HG02885 (cell line): ENCODE data around the gene CCDC187.

Experiments used
- ATAC-seq: cut with Tn5 transposase; IDR thresholded peaks from one replicate; pipeline ENCODE4 v1.9.1; 2021; ENCODE audit warnings: mild to moderate bottlenecking; ENCODE audit not compliant: unreplicated experiment, poor library complexity

Gene CCDC187

DNA sequence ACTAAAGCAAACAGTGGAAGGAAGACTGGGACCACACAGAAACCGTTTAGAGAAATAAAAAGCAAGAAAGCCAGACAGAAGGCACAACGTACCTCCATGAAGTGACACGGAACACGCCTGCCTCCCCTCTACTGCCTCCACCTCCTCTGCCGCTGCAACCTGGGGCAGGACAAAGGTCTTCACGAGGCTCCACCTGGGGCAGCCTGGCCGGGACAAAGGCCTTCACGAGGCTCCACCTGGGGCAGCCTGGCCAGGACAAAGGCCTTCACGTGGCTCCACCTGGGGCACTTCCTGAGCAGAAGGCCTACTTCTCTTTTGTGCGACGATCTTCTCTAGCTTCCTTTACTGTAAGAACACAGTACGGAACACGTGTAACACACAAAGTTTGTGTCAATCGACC lies 70.0 kb downstream of the CCDC187 start:
- no peak for ATAC-seq

DNA sequence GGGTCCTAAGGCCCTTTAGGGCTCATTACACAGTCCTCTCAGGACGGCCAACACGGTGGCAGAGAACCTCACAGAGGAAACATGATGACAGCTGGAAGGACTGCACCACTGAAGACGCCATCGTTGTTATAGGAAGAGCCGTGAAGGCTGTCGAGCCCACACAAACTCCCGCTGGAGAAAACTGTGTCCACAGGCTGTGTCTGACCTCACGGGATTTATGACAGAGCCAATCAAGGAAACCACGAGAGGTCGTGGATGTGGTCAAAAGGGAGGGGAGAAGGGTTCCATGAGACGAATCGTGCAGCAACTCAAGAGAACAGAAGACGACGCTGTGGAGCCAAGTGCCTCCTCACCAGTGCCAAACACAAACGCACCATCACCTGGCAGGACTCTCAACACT lies 70.5 kb downstream of the CCDC187 start:
- ATAC-seq: no peak

DNA sequence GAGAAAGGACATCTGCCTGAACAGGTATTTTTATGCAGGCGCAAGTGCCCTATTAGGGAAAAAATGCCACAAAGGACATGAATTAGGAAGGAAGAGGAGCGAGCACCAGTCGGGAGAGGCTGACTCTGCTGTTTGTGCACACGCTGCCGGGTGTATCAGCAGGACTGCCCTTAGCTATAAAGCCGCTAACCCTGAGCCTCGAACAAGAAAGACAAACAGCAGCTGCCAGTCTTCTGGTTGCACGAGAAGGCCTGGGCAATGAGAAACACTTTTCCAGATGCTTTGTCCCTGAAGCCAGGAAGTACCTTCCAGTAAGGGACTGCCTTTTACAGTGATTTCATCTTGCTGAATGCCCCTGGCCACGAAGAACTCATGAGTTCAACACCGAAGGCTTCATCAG lies 70.9 kb downstream of the CCDC187 start:
- ATAC-seq: no peak

DNA sequence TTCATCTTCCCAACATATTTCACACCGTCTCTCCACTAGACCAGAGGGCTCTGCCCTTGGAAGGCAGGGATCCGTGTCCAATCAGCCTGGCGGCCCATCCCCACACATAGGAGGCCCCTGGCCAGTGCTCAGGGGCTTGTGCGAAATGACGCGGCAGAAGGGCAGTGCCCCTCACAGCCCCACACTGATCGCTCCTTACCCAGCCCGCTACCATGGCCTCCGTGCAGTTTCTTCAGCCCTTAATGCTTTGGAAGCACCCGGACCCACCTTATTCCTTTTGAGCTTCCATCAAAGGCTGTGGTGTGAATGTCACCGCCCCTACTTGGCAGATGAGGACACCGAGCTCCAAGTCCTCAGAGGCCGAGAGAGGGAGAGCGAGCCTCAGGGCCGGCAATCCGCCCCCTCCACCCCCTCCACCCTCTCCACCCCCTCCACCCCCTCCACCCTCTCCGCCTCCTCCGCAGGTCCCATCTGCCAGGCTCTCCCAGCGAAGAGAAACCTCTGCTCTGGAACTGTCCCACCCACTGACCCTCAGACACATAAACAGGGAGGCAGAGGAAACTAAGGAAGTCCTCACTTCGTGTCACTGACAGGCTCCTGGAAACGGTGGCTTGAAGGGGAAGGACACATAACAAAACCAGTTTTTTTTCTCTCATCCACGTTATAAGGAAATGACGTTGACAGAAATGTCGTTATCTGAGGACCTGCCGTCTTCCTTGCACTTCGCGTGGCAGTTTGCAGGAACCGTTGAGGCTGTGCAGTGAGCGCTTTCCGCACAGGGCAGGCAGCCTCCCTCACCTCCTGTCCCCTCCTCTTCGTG lies 72.2 kb downstream of the CCDC187 start:
- ATAC-seq: no peak

DNA sequence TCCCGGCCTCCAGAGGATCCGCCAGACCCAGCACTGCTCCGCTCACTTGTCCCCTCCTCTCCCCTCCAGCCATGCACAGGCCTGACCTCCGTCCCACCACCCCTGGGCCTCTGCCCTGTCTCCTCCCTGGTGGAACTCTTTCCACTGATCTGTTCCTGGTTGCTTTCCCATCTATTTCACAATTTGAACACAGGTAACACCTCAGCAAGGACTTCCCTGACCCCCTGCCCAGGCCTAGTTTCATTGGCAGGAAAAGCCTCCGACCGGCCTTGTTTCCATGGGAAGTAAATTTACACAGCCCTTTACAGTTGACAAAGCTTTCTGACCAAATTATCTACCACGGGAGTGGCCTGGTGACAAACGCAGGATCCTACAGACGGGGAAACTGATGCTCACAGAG lies 73.1 kb downstream of the CCDC187 start:
- no peak for ATAC-seq

DNA sequence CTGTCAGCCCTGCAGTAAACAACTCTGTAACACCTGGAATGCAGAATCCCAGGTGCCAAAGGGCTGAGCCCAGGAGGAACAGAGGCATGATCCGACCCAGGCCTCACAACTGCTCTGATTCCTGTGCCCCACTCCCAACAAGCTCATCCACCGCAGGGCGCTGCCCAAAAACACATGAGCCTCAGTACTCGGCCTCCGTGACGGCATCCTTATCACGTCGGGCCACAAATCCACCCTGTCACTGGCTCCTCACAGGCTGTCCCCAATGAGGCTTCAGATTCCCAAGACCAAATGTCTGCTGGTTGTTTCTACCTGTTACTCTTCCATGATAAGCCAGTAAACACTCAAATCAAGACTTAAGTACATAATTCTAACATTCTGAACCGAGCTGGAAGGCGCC lies 73.5 kb downstream of the CCDC187 start:
- ATAC-seq: no peak

DNA sequence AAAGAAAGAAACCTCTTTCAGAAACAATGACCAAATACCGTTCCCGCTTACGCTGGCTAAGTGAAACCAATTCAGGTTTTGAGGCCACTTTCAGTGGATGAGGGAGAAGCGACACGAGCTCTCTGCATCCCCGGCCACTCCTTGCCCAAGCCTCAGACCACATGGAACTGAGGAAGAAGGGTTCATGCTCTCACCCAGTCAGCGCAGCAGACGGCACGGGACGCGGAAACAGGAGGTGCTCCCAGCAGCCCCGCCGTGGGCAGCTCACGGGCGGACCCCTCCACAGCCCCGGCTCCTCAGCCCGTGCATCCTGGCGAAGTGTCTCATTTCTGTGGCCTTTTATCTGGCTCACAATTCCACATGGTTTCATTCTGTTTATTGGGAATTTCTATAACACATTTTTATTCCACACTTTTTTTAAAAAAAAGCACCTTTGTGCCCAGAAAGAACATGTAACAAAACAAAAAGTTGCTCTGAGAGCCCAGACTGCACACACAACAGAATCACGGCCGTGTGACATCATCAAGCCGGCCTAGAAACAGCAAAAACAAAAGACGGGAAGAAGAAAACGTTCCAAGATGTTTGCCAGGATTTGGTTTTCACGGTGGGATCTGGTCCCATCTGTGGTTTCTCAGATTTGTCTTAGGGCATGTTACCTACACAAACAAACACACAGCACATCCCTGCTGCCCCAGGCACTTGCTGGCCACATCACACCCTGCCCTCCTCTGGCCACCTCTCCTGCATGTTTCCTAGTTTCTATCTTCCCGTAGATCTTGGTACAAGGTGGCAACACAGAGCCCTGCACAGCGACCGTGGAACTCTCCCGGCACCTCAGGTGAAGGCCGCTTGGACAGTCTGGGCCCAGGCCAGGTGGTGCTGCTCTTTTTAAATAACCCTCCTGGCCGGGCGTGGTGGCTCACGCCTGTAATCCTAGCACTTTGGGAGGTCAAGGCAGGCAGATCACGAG lies 74.5 kb downstream of the CCDC187 start:
- no peak for ATAC-seq

DNA sequence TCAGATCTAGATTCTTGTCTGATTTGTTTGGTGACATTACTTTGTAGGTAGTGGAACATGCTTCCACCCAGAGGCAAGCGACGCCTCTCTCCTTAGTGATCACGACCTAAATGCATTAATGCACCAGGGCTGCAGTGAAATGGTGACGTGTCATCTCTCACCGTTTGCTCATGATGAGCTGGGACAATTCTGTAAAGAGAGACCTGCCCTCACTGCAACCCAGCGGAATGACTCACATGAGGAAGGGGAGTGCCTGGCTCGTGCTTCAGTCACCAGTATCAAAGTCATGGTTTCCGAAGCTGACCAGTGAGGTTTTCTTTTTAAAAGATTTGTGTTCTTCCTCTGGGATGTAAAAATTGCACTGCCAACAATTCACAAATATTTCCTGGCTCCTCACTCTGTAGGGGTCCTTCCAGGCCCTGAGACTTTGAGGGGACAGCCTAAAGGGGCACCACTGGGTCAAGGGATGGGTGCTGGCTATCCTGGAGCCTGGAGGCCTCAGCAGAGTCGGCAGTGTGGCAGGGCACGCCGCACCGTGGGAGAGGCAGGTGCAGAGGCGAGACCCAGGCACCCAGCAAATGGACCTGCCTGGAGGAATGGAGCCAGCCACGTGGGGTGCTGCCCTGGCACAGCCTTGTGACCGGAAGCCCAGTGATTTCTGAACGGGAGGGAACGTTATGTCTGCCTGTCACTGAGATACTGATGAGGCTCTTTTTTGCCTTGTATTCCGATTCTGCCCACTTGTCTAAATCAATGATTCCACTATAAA lies 75.6 kb downstream of the CCDC187 start:
- ATAC-seq: no peak

DNA sequence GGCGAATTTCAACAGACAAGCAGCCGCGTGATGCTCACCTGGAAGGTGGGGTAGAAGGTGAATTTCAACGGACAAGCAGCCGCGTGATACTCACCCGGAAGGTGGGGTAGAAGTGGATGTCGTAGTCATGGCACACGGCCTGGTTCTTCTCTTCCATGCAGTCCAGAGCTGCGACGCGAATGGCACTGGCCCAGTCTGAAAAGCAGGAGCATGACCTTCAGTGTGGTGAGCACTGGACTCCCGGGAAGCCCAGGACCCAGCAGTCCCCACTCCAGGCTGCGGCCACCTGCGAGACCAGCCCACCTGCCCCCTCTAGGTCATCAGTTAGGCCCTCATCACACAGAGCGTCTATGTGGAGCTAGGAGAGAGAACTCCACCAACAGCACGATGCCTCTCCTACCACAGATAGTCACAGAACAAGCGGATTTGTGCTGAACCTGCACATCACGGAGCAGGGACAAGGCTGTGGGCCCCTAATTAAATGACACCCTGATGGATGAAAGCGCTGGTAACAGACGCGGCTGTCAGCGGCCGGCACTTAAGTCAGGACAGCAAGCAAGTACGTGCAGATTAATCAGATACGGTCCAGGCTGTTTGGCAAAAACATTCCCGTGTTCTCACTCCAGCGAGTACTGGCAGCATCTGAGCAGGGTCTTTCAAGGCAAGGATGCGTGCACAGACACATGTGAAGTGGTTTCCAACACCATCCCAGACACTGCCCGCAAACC lies 77.0 kb downstream of the CCDC187 start:
- no peak for ATAC-seq

DNA sequence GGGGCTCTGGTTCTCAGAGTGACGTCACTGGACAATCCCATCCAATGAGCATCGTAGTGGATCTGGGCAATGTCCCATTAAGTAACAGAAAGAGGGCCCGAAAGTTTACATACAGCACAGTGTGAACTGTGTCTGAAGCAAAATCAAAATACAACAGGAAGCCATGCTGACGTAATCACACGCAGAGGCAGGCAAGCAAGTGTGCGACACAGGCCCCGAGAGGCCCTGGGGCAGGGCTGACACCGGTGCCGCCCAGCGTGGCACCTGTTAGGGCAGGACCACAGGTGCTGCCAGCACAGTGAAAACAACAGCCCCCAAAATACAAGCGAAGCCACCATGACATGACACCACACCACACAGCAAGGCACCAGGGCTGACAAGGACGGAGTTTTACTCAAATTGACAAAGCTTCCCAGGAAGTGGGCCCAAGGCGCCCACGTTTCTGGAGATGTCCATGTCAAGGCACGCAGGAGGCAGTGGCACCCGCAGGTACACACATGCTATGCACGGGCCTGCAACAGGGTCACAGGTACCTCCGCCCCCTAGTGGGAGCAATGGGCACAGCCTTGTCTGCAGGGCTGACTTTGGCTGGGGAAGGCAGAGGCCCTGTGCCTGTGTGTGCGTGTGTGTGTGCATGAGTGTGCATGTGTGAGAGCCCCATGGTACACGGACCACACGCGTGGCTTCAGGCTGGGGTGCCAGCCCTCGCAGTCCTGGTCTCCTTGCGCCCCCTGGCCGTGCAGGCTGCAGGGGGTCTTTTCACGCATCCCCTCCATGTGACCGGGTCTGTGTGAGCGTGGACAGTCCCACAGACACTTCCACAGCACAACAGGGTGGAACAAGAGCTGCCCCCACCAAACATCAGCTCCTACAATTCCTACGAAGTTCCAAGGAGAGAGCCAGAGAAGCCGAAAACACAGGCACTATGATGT lies 77.9 kb downstream of the CCDC187 start:
- peak; percentile 70 for ATAC-seq

DNA sequence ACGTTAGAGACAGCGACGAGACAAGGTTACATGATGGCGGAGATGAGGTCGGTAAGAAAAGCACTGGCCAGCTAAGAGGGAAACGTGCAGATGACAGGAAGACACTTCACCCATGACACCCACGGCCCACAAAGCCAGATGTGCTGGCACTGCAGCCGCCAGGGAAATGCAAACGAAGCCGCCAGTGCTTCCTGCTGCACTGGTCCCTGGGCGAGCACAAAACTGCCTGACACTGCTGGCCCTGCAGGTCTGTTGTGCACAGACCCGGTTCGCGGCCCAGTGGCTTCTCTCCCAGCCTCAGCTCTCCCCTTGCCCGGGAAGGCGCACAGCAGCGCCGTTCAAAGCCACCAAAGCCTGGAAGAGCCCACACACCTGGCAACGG lies 78.5 kb downstream of the CCDC187 start:
- ATAC-seq: peak; percentile 36

DNA sequence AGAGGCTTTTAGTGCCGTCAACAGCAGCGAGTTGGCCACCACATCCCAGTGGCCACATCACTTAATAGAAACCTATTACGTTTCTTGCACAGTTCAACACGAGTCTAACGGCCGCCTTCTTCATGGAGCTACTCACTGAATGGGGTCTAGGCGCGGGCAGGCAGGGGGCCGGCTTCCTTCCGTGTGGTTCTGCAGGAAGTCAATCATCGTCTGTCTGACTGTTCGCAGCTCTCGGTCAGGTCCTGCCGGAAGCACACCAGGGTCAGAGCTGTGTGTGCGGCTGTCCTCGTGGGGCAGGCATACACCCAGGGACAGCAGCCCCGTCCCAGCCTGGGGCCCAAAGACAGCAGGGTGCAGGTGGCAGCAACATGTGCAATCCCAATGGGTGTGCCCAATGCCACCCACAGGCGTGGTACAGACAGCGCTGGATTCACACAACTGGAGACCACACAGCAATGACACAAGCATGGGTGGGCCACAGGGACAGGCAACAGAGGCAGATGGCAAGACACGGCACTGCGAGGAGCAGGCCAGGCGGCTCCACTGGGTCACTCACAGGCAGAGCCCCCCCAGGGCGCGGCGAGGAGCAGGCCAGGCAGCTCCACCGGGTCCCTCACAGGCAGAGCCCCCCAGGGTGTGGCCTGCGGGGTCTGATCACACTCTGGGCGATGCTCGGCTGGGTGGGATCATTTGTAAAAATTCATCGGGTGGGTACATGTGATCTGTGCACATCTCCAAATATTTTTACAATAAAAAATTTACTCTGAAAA lies 79.8 kb downstream of the CCDC187 start:
- ATAC-seq: no peak

DNA sequence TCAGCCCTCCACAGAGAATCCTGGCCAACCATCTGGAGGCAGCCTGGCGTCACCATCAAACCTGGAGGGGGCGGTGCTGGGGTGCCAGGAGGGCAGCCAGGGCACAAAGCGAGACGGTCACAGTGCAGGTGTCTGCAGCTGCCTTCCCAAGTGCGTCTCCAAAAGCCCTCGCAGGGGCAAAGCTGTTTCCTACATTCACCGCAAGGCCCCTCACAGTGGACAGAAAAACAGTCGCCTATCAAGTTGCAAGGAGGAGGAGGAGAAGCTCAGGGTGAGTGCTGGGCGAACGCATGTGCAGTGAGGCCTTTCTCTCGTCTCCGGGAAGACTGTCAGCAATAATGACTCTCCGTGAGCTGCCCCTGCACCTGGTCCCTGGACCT lies 81.0 kb downstream of the CCDC187 start:
- no peak for ATAC-seq

DNA sequence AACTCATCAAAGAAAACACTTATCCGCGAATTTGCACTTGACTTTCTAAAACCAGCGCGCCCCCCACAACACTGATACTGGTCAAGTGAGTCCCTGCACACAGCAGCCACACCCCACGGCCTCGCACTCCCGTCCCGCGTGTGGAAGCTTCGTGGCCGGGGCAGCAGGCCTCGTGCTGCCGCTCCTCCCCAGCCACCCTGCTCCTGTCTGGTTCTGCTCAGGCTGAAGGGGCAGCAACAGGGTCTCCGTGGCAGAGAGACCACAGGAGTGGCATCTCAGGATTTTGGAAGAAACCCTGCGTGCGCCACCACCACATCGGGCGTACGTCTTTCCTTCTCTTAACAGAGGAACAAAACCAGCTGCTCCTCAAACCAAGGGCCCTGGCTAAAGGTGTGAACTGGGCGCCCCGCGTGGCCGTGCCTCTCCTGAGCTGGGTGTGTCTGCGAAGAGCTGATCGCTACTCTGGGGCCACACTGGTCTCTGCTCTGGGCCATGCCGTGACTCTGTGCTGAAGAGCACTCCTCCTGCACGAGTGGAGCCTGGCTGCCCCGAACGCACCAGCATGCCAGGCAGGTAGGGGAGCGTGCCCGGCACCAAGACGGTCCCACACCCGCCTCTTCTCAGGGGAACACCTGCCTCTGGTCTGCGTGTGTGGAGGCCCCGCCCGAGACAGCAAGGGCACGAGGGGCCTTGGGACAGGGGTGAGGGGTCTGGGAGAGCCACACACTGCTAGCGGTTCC lies 81.6 kb downstream of the CCDC187 start:
- no peak for ATAC-seq

DNA sequence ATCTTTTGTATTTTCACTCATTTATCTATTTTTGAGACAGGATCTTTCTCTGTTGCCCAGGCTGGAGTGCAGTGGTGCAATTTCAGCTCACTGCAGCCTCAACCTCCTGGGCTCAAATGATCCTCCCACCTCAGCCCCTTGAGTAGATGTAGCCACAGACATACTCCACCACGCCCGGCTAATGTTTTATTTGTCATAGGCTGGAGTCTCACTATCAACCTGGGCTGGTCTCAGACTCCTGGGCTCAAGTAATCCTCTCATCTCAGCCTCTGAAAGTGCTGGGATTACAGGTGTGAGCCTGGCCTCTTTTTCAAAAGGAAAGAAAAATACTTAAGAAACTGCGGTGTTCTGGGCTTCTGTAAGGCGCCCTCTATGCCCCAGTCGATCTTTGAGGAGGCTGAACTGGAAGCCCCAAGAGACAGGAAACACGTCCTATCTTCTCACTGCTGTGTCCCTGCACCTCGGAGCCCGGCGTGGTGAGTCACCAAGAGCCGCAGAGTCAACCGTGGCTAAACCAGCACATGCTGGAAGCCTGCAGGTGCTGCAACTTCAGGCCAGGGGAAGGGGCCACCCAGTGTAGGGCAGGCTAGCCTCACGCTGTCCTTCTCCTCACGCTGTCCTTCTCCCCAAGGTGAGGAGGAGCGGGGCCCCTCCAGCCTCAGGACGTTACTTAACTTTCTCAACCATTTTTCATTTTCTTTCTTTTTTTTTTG lies 83.7 kb downstream of the CCDC187 start:
- no peak for ATAC-seq

DNA sequence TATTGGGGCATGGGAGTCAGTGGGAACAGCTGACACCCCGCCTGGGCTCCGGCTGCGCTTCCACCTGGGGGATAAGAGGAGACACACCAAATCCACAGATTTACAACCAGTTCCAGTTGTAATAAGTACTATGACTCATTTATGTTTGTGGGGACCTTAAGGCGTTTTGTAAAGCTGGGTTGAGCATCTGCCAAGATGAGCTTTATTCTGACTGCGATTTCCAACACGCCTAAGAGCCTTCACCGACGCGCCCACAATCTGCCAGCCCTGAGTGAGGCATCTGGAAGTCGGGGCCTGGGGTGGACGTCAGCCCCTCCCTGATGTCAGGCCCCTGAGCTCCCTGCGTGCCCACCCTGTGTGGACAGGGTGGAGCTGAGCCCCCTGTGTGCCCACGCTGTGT lies 84.6 kb downstream of the CCDC187 start:
- no peak for ATAC-seq

DNA sequence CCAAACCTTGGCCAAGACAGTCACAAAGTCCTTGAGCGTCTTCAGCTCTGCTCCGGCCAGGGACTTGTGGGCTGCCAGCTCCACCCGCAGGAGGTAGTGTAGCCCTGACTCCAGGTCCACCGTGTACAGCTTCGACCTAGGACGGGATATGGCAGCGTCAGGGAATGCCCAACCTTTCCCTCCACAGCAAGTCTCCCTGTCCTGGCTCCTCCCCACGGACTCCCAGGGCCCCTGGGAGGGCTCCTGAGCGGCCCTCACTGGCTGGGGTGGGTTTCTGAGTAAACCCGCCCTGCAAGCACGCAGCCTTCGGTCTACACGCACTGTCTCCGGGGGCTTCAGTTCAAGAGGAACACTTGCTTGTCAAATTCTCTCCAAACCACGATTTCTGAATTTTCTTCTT lies 85.2 kb downstream of the CCDC187 start:
- ATAC-seq: no peak
